Ramos (cell line): ENCODE data around the gene NOTUM.
"Not testable (repeated sequence)": the region's sequence is repeated elsewhere in the genome, so short reads cannot be mapped to it uniquely, and the experiment has no call there.

Source experiments
- in situ Hi-C: fragments of 300-500 bp; cut with MboI; formaldehyde crosslinking; loops from one replicate; pipeline ENCODE4 v1.14.3; 2022; ENCODE audit warnings: low sequenced_read_pairs; ENCODE audit not compliant: unreplicated experiment

The NOTUM gene

DNA sequence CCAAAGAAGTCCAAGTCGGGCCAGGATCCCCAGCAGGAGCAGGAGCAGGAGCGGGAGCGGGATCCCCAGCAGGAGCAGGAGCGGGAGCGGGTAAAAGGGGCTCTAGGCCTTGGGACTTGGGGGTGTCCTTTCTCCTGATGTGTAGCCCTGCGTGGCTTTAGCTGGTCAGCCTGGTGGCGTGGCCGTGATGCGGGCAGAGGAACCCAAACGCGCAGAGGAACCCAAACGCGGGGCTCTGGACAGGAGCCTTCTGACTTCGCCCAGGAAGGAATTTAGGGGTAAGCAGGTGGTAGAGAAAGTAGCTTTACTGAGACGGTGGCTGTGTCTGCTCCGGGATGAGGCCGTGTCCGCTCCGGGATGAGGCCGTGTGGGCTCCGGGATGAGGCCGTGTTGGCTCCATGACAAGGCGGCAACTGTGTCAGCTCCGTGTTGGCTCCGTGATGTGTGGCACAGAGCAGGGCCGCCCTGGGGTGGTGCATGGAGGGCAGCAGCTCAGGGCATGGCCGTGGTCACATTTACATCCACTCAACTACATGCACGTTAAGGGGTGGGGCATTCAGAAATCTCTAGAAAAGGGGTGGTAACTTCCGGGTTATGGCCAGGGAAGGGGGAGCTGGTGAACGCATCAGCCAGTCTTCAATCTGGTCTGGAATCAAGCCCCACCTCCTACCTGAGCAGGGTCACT lies 35.9 kb upstream of the NOTUM start:
- in situ Hi-C loops = no loop called here

DNA sequence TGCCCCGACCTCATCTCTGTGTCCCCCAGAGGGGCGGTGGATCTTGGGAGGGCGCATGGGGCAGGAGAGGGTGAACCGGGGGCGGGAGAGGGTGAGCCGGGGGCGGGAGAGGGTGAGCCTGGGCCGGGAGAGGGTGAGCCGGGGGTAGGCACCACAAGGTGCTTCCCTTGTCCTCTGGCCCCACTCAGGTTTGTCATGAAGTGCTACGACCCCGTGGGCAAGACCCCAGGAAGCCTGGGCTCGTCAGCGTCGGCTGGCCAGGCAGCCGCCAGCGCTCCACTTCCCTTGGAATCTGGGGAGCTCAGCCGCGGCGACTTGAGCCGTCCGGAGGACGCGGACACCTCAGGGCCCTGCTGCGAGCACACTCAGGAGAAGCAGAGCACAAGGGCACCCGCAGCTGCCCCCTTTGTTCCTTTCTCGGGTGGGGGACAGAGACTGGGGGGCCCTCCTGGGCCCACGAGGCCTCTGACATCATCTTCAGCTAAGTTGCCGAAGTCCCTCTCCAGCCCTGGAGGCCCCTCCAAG lies 35.3 kb upstream of the NOTUM start:
- in situ Hi-C loops = no loop called here

DNA sequence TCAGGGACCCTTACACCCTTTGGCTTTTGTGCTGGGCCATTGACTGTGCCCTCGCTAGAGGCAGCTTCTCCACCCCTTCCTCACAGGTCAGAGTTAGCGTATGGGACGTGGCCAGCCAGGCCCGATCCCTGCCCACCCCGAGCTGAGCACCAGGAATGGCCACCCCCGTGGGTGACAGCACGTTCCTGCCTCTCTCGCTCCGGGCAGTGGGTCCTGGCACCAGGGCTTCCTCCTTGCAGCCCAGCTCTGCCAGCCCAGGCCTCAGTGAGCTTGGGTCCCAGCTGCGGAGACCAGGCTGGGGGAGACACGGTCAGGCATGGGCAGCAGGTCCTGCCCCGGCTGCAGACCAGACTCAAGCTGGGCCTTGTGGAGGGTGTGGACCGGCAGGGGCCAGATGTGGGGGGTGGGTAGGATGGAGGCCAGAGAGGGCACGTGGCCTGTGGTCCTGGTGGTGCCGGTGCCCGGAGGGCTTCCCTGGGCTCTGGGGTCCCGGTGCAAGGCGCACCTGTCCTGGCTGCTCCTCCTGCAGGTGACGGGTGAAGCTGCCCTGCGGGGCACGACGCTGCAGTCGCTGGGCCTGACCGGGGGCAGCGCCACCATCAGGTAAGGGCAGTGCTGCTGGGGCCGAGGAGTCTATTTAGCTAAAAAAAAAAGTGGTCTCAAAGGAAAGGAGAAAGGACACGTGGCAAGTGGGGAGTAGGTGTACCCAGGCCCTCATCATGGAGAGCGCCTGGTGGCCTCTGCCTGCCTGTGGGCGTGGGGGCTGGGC lies 34.7 kb upstream of the NOTUM start:
- in situ Hi-C loops = no loop called here

DNA sequence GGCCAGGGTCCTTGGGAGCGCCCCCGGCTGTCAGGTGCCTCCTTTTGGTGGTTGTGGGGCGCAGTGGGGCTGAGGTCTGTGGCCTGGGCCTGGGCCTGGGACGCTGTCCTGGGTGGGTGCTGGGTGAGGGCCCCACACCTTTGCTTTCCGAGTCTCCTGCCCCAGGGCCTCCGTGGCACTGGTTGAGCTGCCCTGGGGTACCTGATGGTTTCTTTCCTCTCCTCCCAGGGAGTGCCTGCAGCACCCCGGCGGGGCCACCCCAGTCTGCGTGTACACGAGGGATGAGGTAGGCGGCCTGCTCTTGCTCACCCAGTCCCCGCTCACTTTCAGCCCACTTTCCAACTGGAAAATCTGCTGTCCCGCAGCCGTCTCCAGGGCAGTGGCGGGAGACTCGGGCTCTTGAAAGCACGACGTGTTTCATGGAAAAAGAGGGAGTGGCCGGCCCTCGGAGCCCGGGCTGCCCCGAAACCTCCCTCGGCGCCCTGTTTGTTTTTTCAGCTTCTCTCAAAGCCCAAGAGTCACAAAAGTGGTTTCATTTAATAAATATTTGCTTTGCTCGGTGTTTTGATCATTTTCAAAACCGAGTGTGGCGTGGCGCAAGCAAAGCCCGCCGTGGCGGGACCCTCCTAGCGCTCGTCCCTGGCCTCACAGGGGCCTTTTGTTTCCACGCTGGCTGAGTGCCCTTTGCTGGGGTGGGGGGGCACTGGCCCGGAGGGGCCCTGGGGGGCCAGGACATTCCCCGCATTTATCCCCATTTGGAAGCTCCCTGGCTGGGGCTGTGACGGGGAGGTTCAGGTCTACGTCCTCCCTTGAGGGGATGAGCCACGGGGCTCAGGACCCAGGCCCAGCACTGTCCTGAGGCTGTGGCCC lies 33.8 kb upstream of the NOTUM start:
- in situ Hi-C loops = no loop called here

DNA sequence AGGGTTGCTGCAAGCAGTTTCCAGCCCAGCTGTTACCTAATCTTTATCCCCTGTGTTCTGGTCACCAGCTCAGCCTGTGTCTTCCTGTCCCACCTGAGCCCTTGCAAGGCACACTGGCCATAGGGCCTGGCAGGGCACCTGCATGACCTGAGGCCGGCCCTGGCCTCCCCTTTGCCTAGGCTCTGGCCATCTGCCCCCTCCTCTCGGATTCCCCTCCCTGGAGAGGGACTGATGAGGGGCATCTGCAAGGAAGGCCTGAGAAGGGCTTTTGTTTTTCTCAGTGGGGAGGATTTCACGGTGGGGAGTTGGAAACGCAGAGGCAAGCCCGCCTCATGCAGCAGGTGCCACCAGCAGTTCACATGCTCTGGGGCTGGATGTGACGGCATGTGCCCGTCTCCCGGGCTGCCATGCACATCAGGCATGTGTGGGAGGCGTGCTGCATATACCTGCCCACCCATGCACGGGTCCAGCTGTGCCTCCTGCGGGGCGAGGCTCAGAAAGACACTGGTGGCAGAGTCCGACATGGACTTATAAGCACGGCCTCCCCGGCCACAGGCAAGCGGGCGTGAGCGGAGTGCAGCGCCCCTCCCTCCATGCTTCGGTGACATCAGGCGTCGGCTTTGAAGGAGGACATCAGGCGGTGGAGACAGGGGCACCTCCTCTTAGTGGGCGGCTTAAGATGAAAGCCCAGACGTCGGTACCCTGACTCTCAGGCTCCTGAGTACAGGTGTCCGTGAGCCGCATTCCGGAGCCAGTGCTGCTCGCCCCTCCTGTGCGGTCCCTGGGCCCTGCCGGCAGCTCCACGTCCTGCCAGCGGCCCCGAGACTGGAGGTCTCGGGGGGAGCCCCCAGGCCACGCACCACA lies 33.0 kb upstream of the NOTUM start:
- in situ Hi-C loops = no loop called here

DNA sequence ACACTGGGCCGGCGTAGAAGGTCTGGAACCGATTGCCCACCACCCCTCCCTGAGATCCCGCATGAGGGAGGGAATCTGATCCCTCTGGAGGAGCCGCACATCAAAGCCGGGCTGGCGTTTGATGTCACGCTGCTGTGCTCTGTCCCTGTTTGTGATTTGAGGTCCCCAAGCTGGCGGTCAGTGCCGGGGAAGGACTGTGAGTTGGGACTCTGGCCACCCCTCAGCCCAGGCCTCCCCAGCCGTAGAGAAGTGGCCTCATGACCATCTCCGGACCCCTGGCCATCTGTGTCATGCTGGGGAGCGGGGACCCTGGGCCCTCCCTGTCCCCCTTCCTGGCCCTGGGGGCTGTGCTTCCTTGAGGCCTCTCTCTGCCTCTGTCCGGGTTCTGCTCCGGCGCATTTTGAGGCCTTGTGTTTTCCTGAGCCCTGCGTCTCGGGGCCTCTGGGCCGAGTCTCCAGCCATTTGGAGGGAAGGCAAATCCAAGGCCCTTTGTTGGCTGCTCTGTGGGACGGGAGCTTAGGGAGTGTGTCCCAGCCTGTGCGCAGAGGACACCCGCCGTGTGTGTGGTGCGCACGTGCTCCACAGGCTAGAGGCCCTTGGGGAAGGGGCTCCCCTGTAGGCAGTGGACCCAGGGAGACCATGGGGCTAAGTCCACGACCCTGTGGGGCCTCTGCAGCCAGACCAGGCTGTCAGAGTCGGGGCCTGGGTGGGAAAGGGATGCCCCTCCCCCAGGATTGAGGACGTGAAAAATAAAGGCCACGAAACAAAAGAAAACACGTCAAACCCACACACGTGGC lies 31.5 kb upstream of the NOTUM start:
- in situ Hi-C loops = no loop called here

DNA sequence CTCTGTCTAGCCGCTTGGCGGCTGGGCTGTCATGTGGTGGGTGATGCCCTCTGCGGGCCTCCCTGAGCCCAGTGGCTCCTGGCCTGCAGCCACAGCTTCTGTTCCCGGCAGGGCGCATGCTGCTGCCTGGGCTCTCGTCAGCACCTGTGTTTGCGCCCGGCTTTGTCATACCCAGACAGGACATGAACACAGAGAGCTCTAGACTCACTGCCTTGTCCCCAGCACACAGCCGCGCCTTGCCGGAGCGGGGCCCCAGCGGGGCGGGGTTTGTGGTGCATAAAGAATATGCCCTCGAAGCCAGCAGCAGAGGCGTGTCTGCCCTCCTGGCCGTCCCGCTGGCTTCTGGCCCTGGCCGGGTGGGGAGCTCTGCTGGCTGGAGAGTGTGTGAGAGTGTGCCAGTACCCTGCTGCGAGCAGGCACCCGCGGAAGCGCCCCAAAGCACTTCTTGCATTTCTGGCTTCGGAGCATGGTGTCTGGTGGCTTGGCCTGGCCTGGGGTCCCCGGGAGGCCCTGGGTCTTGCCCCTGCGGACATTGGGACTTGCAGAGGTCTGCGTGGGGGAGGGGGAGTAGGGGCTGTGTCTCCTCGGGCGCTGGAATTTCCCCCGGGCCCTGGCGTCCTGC lies 30.8 kb upstream of the NOTUM start:
- in situ Hi-C loops = no loop called here

DNA sequence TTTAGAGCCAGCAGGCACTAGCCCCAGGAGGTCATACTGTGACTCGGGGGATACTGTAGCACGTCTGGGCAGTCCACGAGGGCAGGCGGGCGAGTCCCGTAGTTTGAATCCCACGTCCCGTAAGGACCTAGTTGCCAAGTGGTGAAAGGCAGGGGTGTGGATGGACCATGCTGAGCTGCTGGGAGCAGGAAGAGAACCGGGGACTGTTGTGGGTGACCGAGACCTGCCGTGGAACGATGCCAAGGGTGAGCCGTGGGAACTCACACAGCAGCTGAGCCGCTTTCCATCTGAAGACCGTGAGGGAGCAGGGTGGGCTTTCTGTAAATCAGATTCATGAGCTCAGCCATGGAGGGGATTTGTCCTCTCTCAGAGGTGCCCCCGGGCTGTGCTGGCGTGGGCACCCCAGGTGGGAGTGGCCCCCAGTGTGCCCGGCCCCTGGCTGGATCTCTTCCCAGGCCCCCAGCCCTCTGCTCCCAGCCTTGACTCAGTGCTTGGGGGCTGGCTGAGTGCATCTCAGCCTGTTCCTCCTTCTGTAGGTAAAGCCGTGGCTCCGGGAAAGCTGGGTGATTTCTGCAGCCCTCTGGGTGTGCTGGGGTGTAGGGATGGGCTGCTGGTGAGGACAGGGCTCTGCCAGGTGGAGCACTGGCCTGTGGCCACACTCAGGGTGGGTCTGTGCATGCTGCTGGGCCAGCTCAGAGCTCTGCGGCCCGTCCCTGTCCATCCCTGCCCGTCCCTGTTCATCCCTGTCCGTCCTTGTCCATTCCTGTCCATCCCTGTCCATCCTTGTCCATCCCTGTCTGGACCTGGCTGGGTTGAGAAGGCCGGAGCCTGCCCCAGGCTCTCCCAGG lies 30.1 kb upstream of the NOTUM start:
- in situ Hi-C loops = no loop called here

DNA sequence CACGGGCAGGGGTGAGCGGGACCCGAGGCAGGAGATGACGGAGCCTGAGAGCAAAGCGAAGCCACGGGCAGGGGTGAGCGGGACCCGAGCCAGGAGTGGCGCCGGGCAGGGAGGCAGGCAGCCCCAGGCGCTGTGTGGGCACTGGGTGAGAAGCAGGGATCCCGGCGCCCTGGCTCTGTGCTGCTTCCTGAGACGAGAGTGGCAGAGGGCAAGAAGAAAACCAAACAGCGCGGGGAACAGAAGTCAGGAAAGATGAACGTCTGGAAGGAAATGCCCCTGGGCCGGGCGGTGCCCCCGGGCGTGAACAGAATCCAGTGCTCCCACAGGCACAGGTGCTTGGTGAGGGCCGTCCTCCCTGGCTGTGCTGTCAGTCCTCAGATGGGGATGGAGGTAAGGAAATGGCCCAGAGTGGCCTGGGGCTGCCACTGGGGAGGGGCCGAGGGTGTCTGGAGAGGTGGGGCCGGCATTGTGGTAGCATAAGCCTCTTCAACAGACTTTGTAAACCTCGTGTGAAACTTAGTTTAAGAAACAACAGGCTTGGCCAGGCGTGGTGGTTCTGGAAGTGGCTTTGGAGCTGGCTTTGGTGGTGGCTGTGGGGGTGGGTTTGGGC lies 26.3 kb upstream of the NOTUM start:
- in situ Hi-C loops = no loop called here

DNA sequence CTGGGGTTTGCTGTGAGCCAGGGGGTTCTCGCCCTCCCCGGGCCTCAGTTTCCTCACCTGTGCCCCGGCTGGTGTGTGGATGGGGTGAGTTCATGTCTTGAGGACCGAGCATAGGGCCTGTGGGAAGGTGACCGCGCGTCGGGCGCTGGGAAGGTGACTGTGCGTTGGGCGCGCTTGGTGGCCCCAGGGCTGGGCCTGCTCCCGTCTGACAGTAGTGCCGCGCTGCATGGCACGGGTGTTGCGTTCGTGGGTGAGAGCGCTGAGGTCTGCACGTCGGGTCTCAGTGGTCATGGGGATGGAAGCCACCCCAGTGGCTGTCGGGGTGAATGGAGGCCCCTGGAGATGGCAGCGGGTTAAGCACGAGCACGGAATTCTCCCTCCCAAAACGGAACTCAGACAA lies 25.6 kb upstream of the NOTUM start:
- in situ Hi-C loops = no loop called here

DNA sequence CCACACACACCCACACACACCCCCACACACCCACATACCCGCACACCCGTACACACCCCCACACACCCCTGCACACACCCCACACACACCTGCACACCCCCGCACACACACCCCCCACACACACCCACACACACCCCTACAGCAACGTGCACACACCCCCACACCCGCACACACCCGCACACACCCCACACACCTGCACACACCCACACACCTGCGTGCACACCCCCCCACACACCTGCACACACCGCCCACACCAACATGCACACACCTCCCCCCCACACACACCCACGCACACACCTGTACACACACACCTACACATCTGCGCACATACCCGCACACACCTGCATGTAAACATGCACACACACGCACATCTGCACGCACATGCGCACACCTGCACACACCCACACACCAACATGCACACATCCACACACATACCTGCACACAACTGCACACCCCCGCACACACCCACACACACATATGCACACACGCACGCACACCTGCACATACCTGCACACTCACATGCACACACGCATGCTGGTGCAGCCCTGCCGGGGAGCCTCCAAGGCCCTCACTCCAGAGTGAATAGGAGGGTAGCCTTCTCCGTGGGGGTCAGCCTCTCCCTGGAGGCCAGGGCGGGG lies 23.9 kb upstream of the NOTUM start:
- in situ Hi-C loops = no loop called here

DNA sequence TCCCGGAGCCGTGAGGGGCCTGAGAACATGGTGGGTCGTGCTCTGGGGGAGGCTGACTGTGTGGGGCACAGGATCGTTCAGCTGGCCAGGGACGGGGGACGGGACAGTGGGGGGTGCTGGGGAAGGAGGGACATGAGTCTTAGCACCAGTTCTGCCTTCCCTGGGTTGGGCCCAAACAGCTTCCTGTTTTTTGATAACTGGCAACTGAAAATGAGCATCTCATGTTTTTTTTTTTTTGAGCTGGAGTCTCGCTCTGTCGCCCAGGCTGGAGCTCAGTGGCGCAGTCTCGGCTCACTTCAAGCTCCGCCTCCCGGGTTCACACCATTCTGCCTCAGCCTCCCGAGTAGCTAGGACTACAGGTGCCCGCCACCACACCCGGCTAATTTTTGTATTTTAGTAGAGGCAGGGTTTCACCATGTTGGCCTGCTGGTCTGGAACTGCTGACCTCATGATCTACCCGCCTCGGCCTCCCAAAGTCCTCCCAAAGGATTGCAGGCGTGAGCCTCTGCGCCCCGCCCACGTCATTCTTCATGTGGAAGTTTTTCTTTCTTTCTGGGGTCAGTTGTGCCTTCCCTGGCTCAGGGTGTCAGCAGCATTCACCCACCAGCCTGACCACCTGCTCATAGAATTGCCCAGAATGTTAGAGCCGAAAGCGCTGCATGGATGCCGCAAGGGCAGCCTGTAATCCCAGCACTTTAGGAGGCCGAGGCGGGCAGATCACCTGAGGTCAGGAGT lies 22.8 kb upstream of the NOTUM start:
- in situ Hi-C loops = no loop called here

DNA sequence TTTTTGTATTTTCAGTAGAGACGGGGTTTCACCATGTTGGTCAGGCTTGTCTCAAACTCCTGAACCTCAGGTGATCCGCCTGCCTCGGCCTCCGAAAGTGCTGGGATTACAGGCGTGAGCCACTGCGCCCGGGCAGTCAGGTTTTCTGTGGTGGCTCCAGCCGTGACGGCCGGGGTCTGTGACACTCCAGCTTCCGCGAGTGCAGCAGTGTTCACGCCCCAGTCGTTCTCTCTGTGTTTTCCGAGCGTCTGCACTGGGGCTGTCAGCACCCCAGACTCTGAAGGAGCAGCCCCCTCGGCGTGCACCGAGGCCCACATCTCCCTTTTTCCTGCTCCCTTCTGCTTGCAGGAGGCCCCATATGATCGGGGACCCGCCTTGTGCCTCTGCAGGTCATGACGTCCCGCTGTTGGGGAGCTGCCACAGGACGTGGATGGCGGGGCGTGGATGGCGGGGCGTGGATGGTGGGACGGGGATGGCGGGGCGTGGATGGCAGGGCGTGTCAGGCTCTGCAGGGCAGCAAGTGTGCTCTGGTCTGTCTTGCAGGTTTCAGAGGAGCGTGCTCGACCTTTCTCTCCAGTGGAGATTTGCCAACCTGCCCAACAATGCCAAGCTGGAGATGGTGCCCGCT lies 22.1 kb upstream of the NOTUM start:
- in situ Hi-C loops = no loop called here

DNA sequence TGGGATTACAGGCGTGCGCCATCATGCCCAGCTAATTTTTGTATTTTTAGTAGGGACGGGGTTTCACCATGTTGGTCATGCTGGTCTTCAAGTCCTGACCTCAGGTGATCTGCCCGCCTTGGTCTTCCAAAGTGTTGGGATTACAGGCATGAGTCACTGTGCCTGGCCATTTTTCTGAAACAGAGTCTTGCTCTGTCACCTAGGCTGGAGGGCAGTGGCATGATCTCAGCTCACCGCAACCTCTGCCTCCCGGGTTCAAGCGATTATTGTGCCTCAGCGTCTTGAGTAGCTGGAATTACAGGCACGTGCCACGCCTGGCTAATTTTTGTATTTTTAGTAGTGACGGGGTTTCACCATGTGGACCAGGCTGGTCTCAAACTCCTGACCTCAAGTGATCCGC lies 20.5 kb upstream of the NOTUM start:
- in situ Hi-C loops = not testable (repeated sequence)

DNA sequence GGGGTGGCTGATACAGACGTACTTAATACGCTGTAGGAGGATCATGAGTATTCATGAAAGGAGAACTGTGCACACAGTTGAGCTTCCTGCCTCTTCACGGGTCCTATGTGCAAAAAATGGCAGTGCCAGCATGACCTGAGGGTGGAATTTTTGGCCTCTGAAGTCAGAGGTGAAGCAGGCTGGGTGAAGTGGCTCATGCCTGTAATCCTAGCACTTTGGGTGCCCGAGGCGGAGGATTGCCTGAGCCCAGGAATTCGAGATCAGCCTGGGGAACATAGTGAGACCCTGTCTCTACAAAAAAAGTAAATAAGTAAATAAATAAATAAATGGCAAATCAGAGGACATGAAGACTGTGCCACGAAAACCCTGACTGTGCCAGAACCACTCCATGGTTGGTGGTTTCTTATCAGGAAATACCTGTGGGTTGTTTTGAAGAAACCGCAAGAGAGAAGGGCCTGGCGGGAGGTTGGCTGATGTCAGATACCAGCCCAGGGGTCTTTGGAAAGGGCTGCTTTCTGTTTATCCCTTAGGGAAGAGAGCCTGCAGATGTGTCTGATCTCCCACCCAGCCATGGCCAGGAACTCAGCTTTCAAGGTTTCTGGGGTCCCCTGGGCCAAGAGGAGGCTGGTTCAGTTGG lies 19.8 kb upstream of the NOTUM start:
- in situ Hi-C loops = no loop called here
